Ureter (tissue), 1 donor: ENCODE results near the gene RAB37. TPM values are rescaled to one million over a fixed set of nuclear protein-coding genes. Genes with fewer than 3 reads are reported as not detected.

ENCODE experiments used
- DNase-seq: peaks from one replicate; pipeline ENCODE4 v3.0.0-alpha.2; 2020; ENCODE audit warnings: low spot score
- total RNA-seq: library from RNA; stranded (reverse); gene quantifications from one replicate; pipeline ENCODE4 v1.2.4, GENCODE V29; 2023
- donor health status: DM: yes; HTN: yes; CAD: no.

The RAB37 gene
- total RNA-seq, 1 donor from 2014 or later, result 2.3 TPM

- peak; percentile 91 for DNase-seq
Measured at GRCh38 chr17:74744714-74745547, 7.9 kb downstream of the RAB37 start.

- no peak for DNase-seq
Measured at GRCh38 chr17:74745548-74746177, 8.6 kb downstream of the RAB37 start.

GRCh38 chr17:74746376-74746775, 9.3 kb downstream of the RAB37 start:
- no peak for DNase-seq

- no peak for DNase-seq
Measured at GRCh38 chr17:74746922-74747321, 9.9 kb downstream of the RAB37 start.

- DNase-seq, result no peak
Measured at GRCh38 chr17:74748279-74748528, 11.1 kb downstream of the RAB37 start.

DNA sequence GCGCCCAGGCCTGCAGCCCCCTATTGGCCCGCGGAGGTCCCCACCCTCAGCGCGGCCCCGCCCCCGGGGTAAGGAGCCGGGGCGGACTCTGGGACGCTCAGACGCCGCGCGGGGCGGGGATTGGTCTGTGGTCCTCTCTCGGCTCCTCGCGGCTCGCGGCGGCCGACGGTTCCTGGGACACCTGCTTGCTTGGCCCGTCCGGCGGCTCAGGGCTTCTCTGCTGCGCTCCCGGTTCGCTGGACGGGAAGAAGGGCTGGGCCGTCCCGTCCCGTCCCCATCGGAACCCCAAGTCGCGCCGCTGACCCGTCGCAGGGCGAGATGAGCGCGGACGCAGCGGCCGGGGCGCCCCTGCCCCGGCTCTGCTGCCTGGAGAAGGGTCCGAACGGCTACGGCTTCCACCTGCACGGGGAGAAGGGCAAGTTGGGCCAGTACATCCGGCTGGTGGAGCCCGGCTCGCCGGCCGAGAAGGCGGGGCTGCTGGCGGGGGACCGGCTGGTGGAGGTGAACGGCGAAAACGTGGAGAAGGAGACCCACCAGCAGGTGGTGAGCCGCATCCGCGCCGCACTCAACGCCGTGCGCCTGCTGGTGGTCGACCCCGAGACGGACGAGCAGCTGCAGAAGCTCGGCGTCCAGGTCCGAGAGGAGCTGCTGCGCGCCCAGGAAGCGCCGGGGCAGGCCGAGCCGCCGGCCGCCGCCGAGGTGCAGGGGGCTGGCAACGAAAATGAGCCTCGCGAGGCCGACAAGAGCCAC, 11.6 kb downstream of the RAB37 start, which contains the start of gene NHERF1:
Gene NHERF1 (plus strand): TSS at position 100 of the 750 bp plus-strand sequence. CDS start 219 bp downstream, at position 319.
- peak; percentile 93 for DNase-seq

- no peak for DNase-seq
Measured at GRCh38 chr17:74749279-74750038, 12.4 kb downstream of the RAB37 start.

DNA sequence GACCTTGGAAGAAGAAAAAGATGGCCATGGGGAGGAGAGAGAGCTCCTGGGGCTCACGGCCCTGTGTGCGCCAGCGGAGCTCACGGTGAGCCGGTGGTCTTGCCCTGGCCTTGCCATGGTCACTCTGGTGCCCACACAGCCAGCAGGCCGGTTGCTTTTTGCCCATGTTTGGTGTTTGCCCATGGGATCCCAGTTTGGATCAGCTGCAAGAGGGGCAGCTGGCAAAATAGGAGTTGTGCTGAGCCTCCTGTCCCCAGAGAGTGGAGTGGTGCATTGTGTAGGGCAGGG, 12.9 kb downstream of the RAB37 start:
- no peak for DNase-seq

- no peak for DNase-seq
Measured at GRCh38 chr17:74750327-74751069, 13.4 kb downstream of the RAB37 start.

DNA sequence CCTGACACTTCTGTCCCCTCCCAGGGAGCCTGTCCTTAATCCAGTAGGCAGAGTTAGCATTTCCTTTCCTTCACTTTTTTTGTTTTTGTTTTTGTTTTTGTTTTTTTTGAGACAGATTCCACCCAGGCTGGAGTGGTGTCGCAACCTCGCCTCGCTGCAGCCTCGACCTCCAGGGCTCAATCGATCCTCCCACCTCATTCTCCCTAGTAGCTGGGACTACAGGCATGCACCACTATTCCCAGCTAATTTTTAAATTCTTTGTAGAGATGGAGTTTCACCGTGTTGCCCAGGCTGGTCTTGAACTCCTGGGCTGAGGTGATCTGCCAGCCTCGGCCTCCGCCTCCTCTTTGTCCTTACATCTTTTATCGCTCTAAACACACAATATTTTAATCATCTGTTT, 15.4 kb downstream of the RAB37 start:
- DNase-seq, result no peak

DNA sequence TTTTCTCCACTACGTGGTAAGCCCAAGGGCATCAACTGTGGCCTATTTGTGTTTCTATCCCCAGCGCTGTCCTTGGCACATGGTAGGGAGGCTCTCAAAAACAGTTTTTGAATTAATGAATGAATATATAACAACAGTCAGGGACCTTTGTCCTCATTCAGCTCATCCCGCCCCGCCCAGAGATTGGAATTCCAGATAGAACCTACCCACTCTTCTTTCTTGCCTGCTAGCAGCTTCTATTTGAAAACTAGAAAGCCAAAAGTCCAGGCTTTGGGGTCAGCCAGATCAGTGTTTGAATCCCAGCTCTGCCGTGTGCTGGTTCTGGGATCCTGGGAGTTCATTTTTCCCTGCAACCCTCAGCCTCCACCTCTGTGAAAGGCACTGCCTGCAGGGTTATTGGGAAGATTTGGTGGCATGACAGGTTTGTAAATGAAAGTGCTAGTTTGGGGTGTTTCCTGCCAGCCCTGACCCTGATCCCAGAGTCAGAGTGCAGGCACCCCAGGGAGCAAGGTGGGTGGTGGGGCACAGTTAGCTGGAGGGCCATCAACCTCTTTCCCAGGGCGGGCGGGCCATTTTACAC, 15.9 kb downstream of the RAB37 start:
- DNase-seq, result no peak

GRCh38 chr17:74754832-74755231, 17.8 kb downstream of the RAB37 start:
- DNase-seq, result no peak

- DNase-seq, result no peak
Measured at GRCh38 chr17:74755533-74755932, 18.5 kb downstream of the RAB37 start.

GRCh38 chr17:74756891-74757290, 19.8 kb downstream of the RAB37 start:
- DNase-seq, result no peak

- no peak for DNase-seq
Measured at GRCh38 chr17:74757502-74757901, 20.4 kb downstream of the RAB37 start.

- no peak for DNase-seq
Measured at GRCh38 chr17:74757931-74758847, 21.1 kb downstream of the RAB37 start.

- DNase-seq, result no peak
Measured at GRCh38 chr17:74758848-74759168, 21.8 kb downstream of the RAB37 start.

DNA sequence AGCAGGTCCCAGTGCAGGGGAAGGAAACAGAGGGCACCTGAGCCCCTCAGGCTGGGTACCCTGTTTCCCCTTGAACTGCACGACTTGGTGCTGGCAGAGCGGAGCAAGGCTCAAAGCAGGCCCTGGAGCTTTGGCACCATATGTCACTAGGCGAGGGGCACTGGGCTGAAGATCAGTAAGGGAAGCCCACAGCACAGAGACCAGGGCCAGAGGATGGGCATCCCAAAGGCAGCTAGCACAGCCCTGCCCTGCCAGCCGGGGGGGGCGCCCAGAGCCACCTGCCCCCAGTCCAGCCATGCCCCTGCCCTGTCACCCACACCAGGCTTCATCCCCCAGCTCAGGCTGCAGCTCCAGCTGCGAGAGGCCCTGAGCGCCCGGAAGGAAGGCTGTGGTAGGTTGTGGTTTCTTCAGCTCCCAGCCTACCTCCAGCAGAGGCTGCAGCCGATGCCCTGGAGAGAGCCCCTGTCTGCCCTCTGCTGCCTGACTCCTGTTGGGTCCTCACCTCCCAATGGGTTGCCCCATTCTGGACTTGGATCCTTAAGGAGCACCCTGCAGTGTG, 22.3 kb downstream of the RAB37 start:
- no peak for DNase-seq

- peak; percentile 79 for DNase-seq
Measured at GRCh38 chr17:74759941-74760340, 22.9 kb downstream of the RAB37 start.
